Brain microvascular endothelial cell (primary cell): ENCODE data around the gene IL1A.

Experiments used
- DNase-seq: peaks from one replicate; pipeline ENCODE4 v3.0.0-alpha.2; 2020
- H3K27ac ChIP-seq: fragments of 250-450 bp; sonication (Bioruptor Pico); 2 replicates; pipeline ENCODE4 v1.5.1; 2020; ENCODE audit warnings: mild to moderate bottlenecking, moderate library complexity
- H3K27me3 ChIP-seq: fragments of 250-450 bp; sonication (Bioruptor Pico); replicated peaks from 2 replicates; pipeline ENCODE4 v1.5.1; 2020; ENCODE audit warnings: mild to moderate bottlenecking
- H3K36me3 ChIP-seq: fragments of 250-450 bp; sonication (Bioruptor Pico); replicated peaks from 2 replicates; pipeline ENCODE4 v1.5.1; 2020; ENCODE audit warnings: mild to moderate bottlenecking
- H3K4me3 ChIP-seq: 2 replicates; pipeline ENCODE4 v1.5.1; 2011; ENCODE audit warnings: low read depth, mild to moderate bottlenecking, control low read depth, low read length, moderate library complexity
- in situ Hi-C: cut with HindIII; loops from 2 replicates; pipeline ENCODE4 v1.10.0; 2017; ENCODE audit warnings: low sequenced_read_pairs, low pct_ligation_motif_present
- TF ChIP-seq, protein P1 (sequence below): IDR thresholded peaks from 2 replicates; pipeline ENCODE4 v1.5.1; 2011; ENCODE audit warnings: low read depth, mild to moderate bottlenecking, moderate library complexity, low read length, control low read depth, inconsistent platforms; ENCODE audit errors: missing control alignments

IL1A gene

DNA sequence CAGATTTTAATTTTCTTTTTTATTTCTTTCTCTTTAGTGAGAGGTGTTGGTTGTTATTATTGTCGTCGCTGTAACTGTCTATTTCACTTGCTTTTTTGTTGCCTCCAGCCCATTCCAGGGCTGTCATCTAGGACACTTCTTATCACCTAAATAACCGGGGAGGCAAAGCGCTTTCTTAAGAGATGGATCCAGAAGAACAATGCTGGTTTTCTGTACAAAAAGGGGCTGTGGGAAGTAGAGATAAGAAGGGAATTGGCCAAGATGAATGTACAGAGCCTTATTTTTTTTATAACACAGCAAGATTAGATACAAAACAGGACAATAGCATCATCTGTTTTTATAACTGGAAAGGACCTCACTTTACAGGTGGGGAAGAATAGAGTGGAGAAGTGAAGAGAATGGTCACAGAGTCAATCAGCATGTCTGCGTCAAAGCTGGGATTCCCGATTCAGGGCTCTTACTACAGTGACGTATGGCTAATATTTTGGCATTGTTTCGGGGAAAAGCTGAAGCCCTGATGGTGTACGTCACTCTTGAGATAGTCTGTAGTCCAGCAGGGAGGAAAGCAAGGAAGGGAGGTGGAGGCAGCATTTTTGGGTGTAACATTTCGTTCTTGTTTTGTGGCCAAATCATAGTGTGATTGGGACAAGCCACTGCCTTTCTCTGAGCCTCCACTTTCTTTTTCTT lies 29.1 kb upstream of the IL1A start:
- H3K27me3 ChIP-seq: no peaks in the 10 kb centered on the region
- peak overlapping the region; percentile 100 for H3K27ac ChIP-seq
- TF ChIP-seq, protein P1, sequence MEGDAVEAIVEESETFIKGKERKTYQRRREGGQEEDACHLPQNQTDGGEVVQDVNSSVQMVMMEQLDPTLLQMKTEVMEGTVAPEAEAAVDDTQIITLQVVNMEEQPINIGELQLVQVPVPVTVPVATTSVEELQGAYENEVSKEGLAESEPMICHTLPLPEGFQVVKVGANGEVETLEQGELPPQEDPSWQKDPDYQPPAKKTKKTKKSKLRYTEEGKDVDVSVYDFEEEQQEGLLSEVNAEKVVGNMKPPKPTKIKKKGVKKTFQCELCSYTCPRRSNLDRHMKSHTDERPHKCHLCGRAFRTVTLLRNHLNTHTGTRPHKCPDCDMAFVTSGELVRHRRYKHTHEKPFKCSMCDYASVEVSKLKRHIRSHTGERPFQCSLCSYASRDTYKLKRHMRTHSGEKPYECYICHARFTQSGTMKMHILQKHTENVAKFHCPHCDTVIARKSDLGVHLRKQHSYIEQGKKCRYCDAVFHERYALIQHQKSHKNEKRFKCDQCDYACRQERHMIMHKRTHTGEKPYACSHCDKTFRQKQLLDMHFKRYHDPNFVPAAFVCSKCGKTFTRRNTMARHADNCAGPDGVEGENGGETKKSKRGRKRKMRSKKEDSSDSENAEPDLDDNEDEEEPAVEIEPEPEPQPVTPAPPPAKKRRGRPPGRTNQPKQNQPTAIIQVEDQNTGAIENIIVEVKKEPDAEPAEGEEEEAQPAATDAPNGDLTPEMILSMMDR: no peak
- no peaks in the 10 kb centered on the region for H3K36me3 ChIP-seq
- no peak for DNase-seq
- in situ Hi-C loops: no loop called here
- no peak overlapping the region for H3K4me3 ChIP-seq

DNA sequence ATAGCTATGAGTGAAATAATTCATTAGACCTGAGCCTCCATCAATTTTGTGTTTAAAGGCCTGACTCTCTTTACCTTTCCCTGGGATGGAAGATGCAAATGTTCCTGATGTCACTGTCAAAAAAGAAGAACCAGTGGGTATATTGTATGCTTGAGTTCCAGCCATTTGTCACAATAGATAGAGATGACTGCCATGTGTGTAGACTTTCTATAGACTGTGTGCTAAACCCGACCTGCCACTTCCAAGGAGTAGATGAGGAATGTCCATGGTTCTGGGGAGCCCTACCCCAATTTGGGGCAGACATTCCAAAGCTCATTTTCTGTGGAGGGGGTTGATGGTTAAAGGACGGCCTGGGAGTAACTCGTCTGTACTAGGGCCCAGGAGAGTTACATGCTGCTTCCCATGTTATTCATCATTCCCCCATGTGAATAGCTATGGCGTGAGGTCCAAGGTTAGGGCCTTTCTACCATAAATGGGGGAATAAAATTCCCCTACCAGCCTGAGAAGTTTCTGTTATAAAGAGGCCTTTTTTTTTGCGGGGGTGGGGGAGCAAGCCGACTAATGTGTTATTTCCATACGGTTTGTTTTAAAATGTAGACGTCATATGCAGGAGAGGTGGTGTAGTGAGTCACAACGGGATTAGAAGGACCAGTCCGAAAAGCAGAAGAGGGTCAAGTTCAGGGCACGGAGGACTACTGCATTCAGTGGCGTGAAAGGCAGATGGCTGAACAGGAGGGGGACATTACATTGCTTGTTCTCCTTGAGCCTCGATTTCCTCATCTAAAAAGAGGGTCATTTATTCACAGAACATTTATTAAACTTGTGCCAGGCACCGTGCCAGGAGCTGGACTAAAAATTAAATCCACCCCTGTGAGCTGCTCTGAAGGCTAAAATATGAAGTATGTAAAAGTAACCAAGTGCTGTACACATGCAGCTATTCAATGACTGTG lies 28.3 kb upstream of the IL1A start:
- peak overlapping the region; percentile 100 for H3K27ac ChIP-seq
- in situ Hi-C loops: no loop called here
- peak; percentile 98 for DNase-seq

DNA sequence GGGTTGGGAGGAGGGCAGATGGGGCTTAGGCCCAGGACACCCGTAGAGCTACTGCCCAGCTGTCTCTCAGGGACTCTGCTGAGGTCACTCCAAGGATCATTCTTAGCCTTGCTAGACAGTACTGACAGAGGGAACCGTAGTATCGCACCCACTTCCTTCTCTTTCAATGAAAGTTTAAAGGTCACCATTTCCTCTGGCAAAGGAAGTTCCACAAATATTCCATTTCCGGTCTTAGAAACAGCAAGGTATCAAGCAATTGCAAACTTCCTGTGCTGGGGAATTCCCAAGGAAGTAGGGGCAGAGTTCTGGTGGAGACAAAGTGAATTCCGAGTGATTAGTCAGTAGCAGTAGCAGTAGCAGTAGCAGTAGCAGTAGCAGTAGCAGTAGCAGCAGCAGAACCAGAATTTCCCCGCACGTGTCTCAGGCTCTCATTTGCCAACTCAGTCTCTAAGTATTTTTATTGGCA lies 27.6 kb upstream of the IL1A start:
- Histone ChIP-seq H3K36me3 (no peaks in the 10 kb centered on the region), H3K27ac (peak overlapping the region; percentile 100), H3K4me3 (no peak overlapping the region), H3K27me3 (no peaks in the 10 kb centered on the region)
- in situ Hi-C loops: no loop called here
- DNase-seq: peak; percentile 96
- TF ChIP-seq, protein P1: no peak

More for the DNA sequence above, 28.3 kb upstream of the IL1A start:
- TF ChIP-seq, protein P1: no peak
- Histone ChIP-seq H3K36me3 (no peaks in the 10 kb centered on the region), H3K4me3 (no peak overlapping the region), H3K27me3 (no peaks in the 10 kb centered on the region)

DNA sequence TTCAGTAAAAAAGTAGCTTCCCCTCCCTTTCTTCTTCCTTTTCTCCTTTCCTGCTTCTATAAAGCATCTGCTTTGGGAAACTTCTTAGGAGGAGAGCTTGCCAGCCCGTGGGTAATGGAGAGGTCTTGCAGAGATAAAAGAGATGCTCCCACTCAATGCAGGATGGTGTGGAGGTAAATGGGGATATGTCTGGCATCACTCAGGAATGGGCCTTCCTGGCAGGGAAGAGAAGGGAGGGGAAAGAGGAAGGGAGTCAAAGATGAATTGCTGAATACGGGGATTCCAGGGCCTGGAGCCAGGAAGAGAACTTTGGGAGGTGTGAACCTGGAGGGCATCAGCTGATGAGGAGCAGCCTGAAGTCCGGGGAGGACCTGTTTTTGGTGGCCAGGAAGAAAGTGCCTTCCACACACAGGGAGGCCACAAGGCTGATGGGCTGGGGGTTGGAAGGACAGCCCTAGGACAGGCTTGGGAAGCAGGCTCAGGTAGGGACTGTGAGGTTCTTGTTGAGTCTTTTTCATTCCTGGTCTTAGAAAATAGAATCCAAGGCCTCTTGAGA lies 27.1 kb upstream of the IL1A start:
- H3K27ac ChIP-seq: peak overlapping the region; percentile 100
- no peak overlapping the region for H3K4me3 ChIP-seq
- no peak for DNase-seq
- in situ Hi-C loops: no loop called here
- H3K27me3 ChIP-seq: no peaks in the 10 kb centered on the region
- H3K36me3 ChIP-seq: no peaks in the 10 kb centered on the region
- TF ChIP-seq, protein P1: no peak

DNA sequence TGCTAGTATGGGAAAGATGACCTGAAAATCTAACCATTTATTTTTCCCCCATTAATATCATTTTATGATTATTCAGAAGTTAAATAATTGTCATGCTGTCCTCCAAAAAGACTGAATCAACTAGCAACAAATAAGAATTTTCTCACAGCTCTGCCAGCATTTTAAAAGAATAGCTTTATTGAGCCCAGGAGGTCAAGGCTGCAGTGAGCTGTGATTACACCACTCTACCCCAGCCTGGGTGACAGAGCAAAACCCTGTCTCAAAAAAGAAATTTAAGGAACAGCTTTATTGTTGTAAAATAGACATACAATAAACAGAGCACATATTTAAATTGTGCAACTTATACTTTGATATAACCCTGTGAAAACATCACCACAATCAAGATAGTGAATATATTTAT lies 24.8 kb upstream of the IL1A start:
- no peak overlapping the region for H3K4me3 ChIP-seq
- in situ Hi-C loops: no loop called here
- no peak overlapping the region for H3K27ac ChIP-seq
- TF ChIP-seq, protein P1: no peak
- no peaks in the 10 kb centered on the region for H3K36me3 ChIP-seq
- DNase-seq: no peak
- no peaks in the 10 kb centered on the region for H3K27me3 ChIP-seq
